ENCODE data around the gene TNFRSF14.

Gene TNFRSF14

GRCh38 chr1:2603521-2604155 is 47.5 kb downstream of the TNFRSF14 start:
- TF ChIP-seq EZH2phosphoT487 (conservative IDR thresholded peaks at IDR 0.05; ENCODE audit: low read length) (no peak), CTCF (IDR thresholded peaks at IDR 0.05; ENCODE audit: insufficient read depth, low read length, poor library complexity, severe bottlenecking) (no peak)
- no peak overlapping the region for H3K4me3 ChIP-seq (ENCODE audit: insufficient read depth, low read length, poor library complexity, severe bottlenecking)
- no peaks in the 10 kb centered on the region for H3K36me3 ChIP-seq (ENCODE audit: low read length)
- no peak overlapping the region for H3K27ac ChIP-seq (ENCODE audit: low read depth, low read length)
- no peak overlapping the region for H2AFZ ChIP-seq (ENCODE audit: low read depth, low read length, severe bottlenecking)
- H3K9me2 ChIP-seq (replicated peaks; ENCODE audit: insufficient read depth, low read length) = no peaks in the 10 kb centered on the region
- H3K4me2 ChIP-seq (ENCODE audit: low read depth, low read length, poor library complexity, severe bottlenecking) = no peak overlapping the region
- H3K9me3 ChIP-seq (ENCODE audit: insufficient read depth, low read length) = no peaks in the 10 kb centered on the region
- no peak overlapping the region for H3K9ac ChIP-seq (ENCODE audit: low read length)
- H3F3A ChIP-seq (ENCODE audit: insufficient read depth) = no peaks in the 10 kb centered on the region
- H3K79me2 ChIP-seq (ENCODE audit: insufficient read depth, low read length) = no peaks in the 10 kb centered on the region
- no peaks in the 10 kb centered on the region for H4K20me1 ChIP-seq (ENCODE audit: low read depth, low read length)
- no peaks in the 10 kb centered on the region for H3K27me3 ChIP-seq (ENCODE audit: low read length)

- Histone ChIP-seq H3K36me3 (ENCODE audit: low read length) (no peaks in the 10 kb centered on the region), H3K4me2 (ENCODE audit: low read depth, low read length, poor library complexity, severe bottlenecking) (no peak overlapping the region), H4K20me1 (ENCODE audit: low read depth, low read length) (no peaks in the 10 kb centered on the region), H2AFZ (ENCODE audit: low read depth, low read length, severe bottlenecking) (no peak overlapping the region), H3K9ac (ENCODE audit: low read length) (no peak overlapping the region), H3F3A (ENCODE audit: insufficient read depth) (no peaks in the 10 kb centered on the region), H3K9me2 (replicated peaks; ENCODE audit: insufficient read depth, low read length) (no peaks in the 10 kb centered on the region), H3K9me3 (ENCODE audit: insufficient read depth, low read length) (no peaks in the 10 kb centered on the region), H3K79me2 (ENCODE audit: insufficient read depth, low read length) (no peaks in the 10 kb centered on the region), H3K27me3 (ENCODE audit: low read length) (no peaks in the 10 kb centered on the region), H3K4me3 (ENCODE audit: insufficient read depth, low read length, poor library complexity, severe bottlenecking) (no peak overlapping the region), H3K27ac (ENCODE audit: low read depth, low read length) (no peak overlapping the region)
- TF ChIP-seq CTCF (IDR thresholded peaks at IDR 0.05; ENCODE audit: insufficient read depth, low read length, poor library complexity, severe bottlenecking) (no peak), EZH2phosphoT487 (conservative IDR thresholded peaks at IDR 0.05; ENCODE audit: low read length) (no peak)
Observed at GRCh38 chr1:2604156-2604843, 48.1 kb downstream of the TNFRSF14 start.

- Histone ChIP-seq H4K20me1 (ENCODE audit: low read depth, low read length) (no peaks in the 10 kb centered on the region), H3F3A (ENCODE audit: insufficient read depth) (no peaks in the 10 kb centered on the region), H3K79me2 (ENCODE audit: insufficient read depth, low read length) (no peaks in the 10 kb centered on the region), H3K36me3 (ENCODE audit: low read length) (no peaks in the 10 kb centered on the region), H3K27me3 (ENCODE audit: low read length) (no peaks in the 10 kb centered on the region), H3K4me2 (ENCODE audit: low read depth, low read length, poor library complexity, severe bottlenecking) (no peak overlapping the region), H2AFZ (ENCODE audit: low read depth, low read length, severe bottlenecking) (no peak overlapping the region), H3K27ac (ENCODE audit: low read depth, low read length) (no peak overlapping the region), H3K4me3 (ENCODE audit: insufficient read depth, low read length, poor library complexity, severe bottlenecking) (no peak overlapping the region), H3K9me2 (replicated peaks; ENCODE audit: insufficient read depth, low read length) (no peaks in the 10 kb centered on the region), H3K9me3 (ENCODE audit: insufficient read depth, low read length) (no peaks in the 10 kb centered on the region), H3K9ac (ENCODE audit: low read length) (no peak overlapping the region)
- TF ChIP-seq EZH2phosphoT487 (conservative IDR thresholded peaks at IDR 0.05; ENCODE audit: low read length) (no peak), CTCF (IDR thresholded peaks at IDR 0.05; ENCODE audit: insufficient read depth, low read length, poor library complexity, severe bottlenecking) (no peak)
Observed at GRCh38 chr1:2604844-2605508, 48.8 kb downstream of the TNFRSF14 start.
